HepG2 (cell line): Measurements from ENCODE around the gene ZNF513. TPM values are rescaled to one million over a fixed set of nuclear protein-coding genes. Genes with fewer than 3 reads are reported as not detected.

Source experiments
- ARNT2 ChIP-seq: sonication (generic); formaldehyde crosslinking; IDR thresholded peaks from 2 replicates; pipeline ENCODE4 v1.8.0; 2022; ENCODE audit warnings: mild to moderate bottlenecking, low read depth, missing genetic modification reagents, moderate library complexity
- CREB1 ChIP-seq, 2 experiments: fragments of 450-650 bp in 1 of 2; IDR thresholded peaks; 2 replicates each; pipeline ENCODE4 v1.6.1; 2016 to 2017; ENCODE audit warnings: control low read depth in 1 of 2, mild to moderate bottlenecking in 1 of 2, missing compliant biosample characterization in 1 of 2, missing genetic modification characterization in 1 of 2
- FOXA3 ChIP-seq: IDR thresholded peaks from 2 replicates; pipeline ENCODE4 v1.6.1; 2016; ENCODE audit warnings: missing genetic modification reagents, missing compliant biosample characterization
- HDAC6 ChIP-seq: fragments of 200-600 bp; sonication (generic); IDR thresholded peaks from 2 replicates; pipeline ENCODE4 v1.7.0; 2017; ENCODE audit warnings: mild to moderate bottlenecking, antibody characterized with exemption, low read length, low read depth
- JARID2 ChIP-seq: sonication (generic); formaldehyde crosslinking; IDR thresholded peaks from 2 replicates; pipeline ENCODE4 v1.8.1; 2023; ENCODE audit warnings: missing genetic modification reagents, inconsistent platforms; ENCODE audit not compliant: insufficient replicate concordance
- RARA ChIP-seq: IDR thresholded peaks from 2 replicates; pipeline ENCODE4 v1.6.1; 2016; ENCODE audit warnings: missing genetic modification reagents, missing compliant biosample characterization
- REXO4 ChIP-seq: sonication (generic); formaldehyde crosslinking; IDR thresholded peaks from 2 replicates; pipeline ENCODE4 v1.8.0; 2022; ENCODE audit warnings: missing genetic modification reagents, mild to moderate bottlenecking, borderline replicate concordance
- SAP130 ChIP-seq: IDR thresholded peaks from 2 replicates; pipeline ENCODE4 v1.6.1; 2016; ENCODE audit warnings: low read depth
- SIX4 ChIP-seq: sonication (generic); formaldehyde crosslinking; IDR thresholded peaks from 2 replicates; pipeline ENCODE4 v1.4.0; 2020; ENCODE audit warnings: missing genetic modification reagents
- SOX6 ChIP-seq, 2 experiments: fragments of 450-650 bp in 1 of 2; sonication (generic) in 1 of 2; formaldehyde crosslinking in 1 of 2; IDR thresholded peaks; 2 replicates each; pipeline versions ENCODE4 v1.4.0 to v1.6.1; 2017 to 2020; ENCODE audit warnings: antibody characterized with exemption in 1 of 2, mild to moderate bottlenecking in 1 of 2, missing genetic modification reagents in 1 of 2
- SP5 ChIP-seq: IDR thresholded peaks from 2 replicates; pipeline ENCODE4 v1.6.1; 2016; ENCODE audit warnings: low read depth, borderline replicate concordance
- ZNF10 ChIP-seq: sonication (generic); formaldehyde crosslinking; IDR thresholded peaks from 2 replicates; pipeline ENCODE4 v1.4.0; 2020; ENCODE audit warnings: mild to moderate bottlenecking, low read depth, missing genetic modification reagents, borderline replicate concordance
- ZNF230 ChIP-seq: sonication (generic); formaldehyde crosslinking; IDR thresholded peaks from 2 replicates; pipeline ENCODE4 v1.4.0; 2020; ENCODE audit warnings: mild to moderate bottlenecking, missing genetic modification reagents
- ZNF317 ChIP-seq: sonication (generic); formaldehyde crosslinking; IDR thresholded peaks from 2 replicates; pipeline ENCODE4 v1.5.0; 2020; ENCODE audit warnings: mild to moderate bottlenecking, missing genetic modification reagents
- ZNF446 ChIP-seq: sonication (generic); formaldehyde crosslinking; IDR thresholded peaks from 2 replicates; pipeline ENCODE4 v1.5.0; 2020; ENCODE audit warnings: mild to moderate bottlenecking, missing genetic modification reagents
- ZNF562 ChIP-seq: sonication (generic); formaldehyde crosslinking; IDR thresholded peaks from 2 replicates; pipeline ENCODE4 v1.8.0; 2022; ENCODE audit warnings: missing genetic modification reagents, borderline replicate concordance
- ZNF589 ChIP-seq: sonication (generic); formaldehyde crosslinking; conservative IDR thresholded peaks from 2 replicates; pipeline ENCODE4 v1.8.0; 2022; ENCODE audit warnings: mild to moderate bottlenecking, moderate library complexity, missing genetic modification reagents
- ZNF619 ChIP-seq: sonication (generic); formaldehyde crosslinking; IDR thresholded peaks from 2 replicates; pipeline ENCODE4 v1.4.0; 2020; ENCODE audit warnings: mild to moderate bottlenecking, missing genetic modification reagents
- ZNF652 ChIP-seq: IDR thresholded peaks from 2 replicates; pipeline ENCODE4 v1.6.1; 2016; ENCODE audit warnings: low read depth, borderline replicate concordance
- ZNF749 ChIP-seq: sonication (generic); formaldehyde crosslinking; IDR thresholded peaks from 2 replicates; pipeline ENCODE4 v1.8.0; 2022; ENCODE audit warnings: mild to moderate bottlenecking, missing genetic modification reagents, moderate library complexity, borderline replicate concordance
- ZNF792 ChIP-seq: IDR thresholded peaks from 2 replicates; pipeline ENCODE4 v1.6.1; 2016
- polyA plus RNA-seq, 8 experiments: library from polyadenylated mRNA; depleted of rRNA in 3 of 8; stranded (reverse) in 7 of 8; unstranded in 1 of 8; fragments of >200 nt; fragmentation: Illumina TruSeq in 4 of 8; extraction: Trizol in 4 of 8; gene quantifications; 2 replicates each; pipeline versions ENCODE4 v1.2.1 to v1.2.3, GENCODE V29; 2011 to 2016; ENCODE audit warnings: low read depth in 4 of 8, missing spikeins in 1 of 8, mixed read lengths in 1 of 8; ENCODE audit not compliant: insufficient read depth in 1 of 8
- total RNA-seq, 5 experiments: library from RNA; depleted of rRNA; stranded (reverse); fragments of >200 nt; fragmentation: Illumina TruSeq; extraction: Trizol; gene quantifications; 2 replicates each; pipeline ENCODE4 v1.2.3, GENCODE V29; 2016; ENCODE audit warnings: low read depth in 1 of 5
- TF ChIP-seq, protein P1 (sequence below): sonication (generic); formaldehyde crosslinking; IDR thresholded peaks from 2 replicates; pipeline ENCODE4 v1.4.0; 2020; ENCODE audit warnings: missing genetic modification reagents
- TF ChIP-seq, protein P2 (sequence below): sonication (generic); formaldehyde crosslinking; conservative IDR thresholded peaks from 2 replicates; pipeline ENCODE4 v1.8.0; 2022; ENCODE audit warnings: mild to moderate bottlenecking, moderate library complexity, missing genetic modification reagents

The ZNF513 gene
- total and polyA plus RNA-seq, 2 of the 13 experiments (the other 11 are each of a cell fraction or from before 2014, with no cell fraction given) = 4.9 to 6.3 TPM

DNA sequence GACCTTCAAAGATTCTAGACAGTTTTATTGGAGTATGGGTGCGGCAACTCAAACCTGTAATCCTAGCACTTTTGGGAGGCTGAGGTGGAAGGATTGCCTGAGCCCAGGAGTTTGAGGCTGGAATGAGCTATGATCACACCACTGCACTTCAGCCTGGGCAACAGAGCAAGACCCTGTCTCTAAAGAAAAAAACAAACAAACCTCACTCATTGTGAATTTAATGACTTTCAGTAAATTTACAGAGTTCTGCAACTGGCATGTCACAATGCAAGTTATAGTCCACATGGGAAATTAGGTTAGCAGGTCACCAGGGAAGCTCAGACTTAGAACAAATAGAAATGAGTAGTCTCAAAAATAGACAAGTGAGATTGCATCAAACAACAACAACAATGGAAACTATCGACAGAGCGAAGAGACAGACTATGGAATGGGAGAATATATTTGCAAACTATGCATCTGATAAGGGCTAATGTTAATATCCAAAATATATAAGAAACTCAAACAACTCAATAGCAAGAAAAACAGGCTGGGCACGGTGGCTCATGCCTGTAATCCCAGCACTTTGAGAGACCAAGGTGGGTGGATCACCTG, 41.2 kb upstream of the ZNF513 start (continued):
- TF ChIP-seq ZNF589 = no peak
- no peak for TF ChIP-seq ZNF562 (CRISPR knock-in tag)
- TF ChIP-seq ZNF652 (CRISPR knock-in tag) = no peak
- TF ChIP-seq ZNF10 (CRISPR knock-in tag) = no peak
- TF ChIP-seq JARID2 (CRISPR knock-in tag) = no peak
- no peak for TF ChIP-seq REXO4 (CRISPR knock-in tag)
- TF ChIP-seq, protein P1, sequence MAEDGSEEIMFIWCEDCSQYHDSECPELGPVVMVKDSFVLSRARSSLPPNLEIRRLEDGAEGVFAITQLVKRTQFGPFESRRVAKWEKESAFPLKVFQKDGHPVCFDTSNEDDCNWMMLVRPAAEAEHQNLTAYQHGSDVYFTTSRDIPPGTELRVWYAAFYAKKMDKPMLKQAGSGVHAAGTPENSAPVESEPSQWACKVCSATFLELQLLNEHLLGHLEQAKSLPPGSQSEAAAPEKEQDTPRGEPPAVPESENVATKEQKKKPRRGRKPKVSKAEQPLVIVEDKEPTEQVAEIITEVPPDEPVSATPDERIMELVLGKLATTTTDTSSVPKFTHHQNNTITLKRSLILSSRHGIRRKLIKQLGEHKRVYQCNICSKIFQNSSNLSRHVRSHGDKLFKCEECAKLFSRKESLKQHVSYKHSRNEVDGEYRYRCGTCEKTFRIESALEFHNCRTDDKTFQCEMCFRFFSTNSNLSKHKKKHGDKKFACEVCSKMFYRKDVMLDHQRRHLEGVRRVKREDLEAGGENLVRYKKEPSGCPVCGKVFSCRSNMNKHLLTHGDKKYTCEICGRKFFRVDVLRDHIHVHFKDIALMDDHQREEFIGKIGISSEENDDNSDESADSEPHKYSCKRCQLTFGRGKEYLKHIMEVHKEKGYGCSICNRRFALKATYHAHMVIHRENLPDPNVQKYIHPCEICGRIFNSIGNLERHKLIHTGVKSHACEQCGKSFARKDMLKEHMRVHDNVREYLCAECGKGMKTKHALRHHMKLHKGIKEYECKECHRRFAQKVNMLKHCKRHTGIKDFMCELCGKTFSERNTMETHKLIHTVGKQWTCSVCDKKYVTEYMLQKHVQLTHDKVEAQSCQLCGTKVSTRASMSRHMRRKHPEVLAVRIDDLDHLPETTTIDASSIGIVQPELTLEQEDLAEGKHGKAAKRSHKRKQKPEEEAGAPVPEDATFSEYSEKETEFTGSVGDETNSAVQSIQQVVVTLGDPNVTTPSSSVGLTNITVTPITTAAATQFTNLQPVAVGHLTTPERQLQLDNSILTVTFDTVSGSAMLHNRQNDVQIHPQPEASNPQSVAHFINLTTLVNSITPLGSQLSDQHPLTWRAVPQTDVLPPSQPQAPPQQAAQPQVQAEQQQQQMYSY (CRISPR knock-in tag) = no peak
- TF ChIP-seq ZNF792 (CRISPR knock-in tag) = no peak
- TF ChIP-seq HDAC6 = no peak
- TF ChIP-seq SAP130 = peak; percentile 46; the same call in 1 of the 2 replicates
- TF ChIP-seq ARNT2 = no peak
- TF ChIP-seq SP5 = no peak
- TF ChIP-seq ZNF446 (CRISPR knock-in tag) = no peak
- TF ChIP-seq ZNF230 (CRISPR knock-in tag) = no peak
- TF ChIP-seq ZNF749 (CRISPR knock-in tag) = no peak
- no peak; the same call in 1 of the 2 replicates for TF ChIP-seq FOXA3
- TF ChIP-seq, protein P2, sequence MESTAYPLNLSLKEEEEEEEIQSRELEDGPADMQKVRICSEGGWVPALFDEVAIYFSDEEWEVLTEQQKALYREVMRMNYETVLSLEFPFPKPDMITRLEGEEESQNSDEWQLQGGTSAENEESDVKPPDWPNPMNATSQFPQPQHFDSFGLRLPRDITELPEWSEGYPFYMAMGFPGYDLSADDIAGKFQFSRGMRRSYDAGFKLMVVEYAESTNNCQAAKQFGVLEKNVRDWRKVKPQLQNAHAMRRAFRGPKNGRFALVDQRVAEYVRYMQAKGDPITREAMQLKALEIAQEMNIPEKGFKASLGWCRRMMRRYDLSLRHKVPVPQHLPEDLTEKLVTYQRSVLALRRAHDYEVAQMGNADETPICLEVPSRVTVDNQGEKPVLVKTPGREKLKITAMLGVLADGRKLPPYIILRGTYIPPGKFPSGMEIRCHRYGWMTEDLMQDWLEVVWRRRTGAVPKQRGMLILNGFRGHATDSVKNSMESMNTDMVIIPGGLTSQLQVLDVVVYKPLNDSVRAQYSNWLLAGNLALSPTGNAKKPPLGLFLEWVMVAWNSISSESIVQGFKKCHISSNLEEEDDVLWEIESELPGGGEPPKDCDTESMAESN (CRISPR knock-in tag) = no peak
- TF ChIP-seq SOX6 (IDR thresholded peaks at IDR 0.05) = no peak
- TF ChIP-seq SOX6 (CRISPR knock-in tag; IDR thresholded peaks at IDR 0.05) = peak; percentile 62; the same call in 1 of the 2 replicates
- no peak for TF ChIP-seq SIX4 (CRISPR knock-in tag)
- no peak for TF ChIP-seq ZNF619 (CRISPR knock-in tag)
- 0 out of 2 replicates have a peak, but pooled peaks have one; percentile 45 for TF ChIP-seq RARA (CRISPR knock-in tag)
- TF ChIP-seq ZNF317 = no peak
- TF ChIP-seq CREB1 (IDR thresholded peaks at IDR 0.05) = no peak
- 0 out of 2 replicates have a peak, but pooled peaks have one; percentile 25 for TF ChIP-seq CREB1 (CRISPR knock-in tag; IDR thresholded peaks at IDR 0.05)
